Raji (cell line): ENCODE data around the gene SLF2.
A peak's percentile ranks its signal among the peaks of the same experiment; 100 is the strongest.

Source experiments
- POLR2A ChIP-seq: IDR thresholded peaks from 2 replicates; pipeline ENCODE4 v1.6.1; 2011; ENCODE audit warnings: low read depth, low read length, control low read depth; ENCODE audit not compliant: insufficient read depth

Gene SLF2

GRCh38 chr10:100976906-100977305, 64.1 kb downstream of the SLF2 start:
- TF ChIP-seq POLR2A, result no peak

- no peak for TF ChIP-seq POLR2A
These were observed 64.7 kb downstream of the SLF2 start for GRCh38 chr10:100977436-100977835.

- TF ChIP-seq POLR2A, result no peak
These were observed 65.5 kb downstream of the SLF2 start for GRCh38 chr10:100978121-100978900.

- no peak for TF ChIP-seq POLR2A
These were observed 66.1 kb downstream of the SLF2 start for GRCh38 chr10:100978901-100979195.

- no peak for TF ChIP-seq POLR2A
These were observed 67.1 kb downstream of the SLF2 start for GRCh38 chr10:100979791-100980272.

- TF ChIP-seq POLR2A, result no peak
These were observed 67.5 kb downstream of the SLF2 start for GRCh38 chr10:100980311-100980710.

- TF ChIP-seq POLR2A, result no peak
These were observed 67.9 kb downstream of the SLF2 start for GRCh38 chr10:100980711-100981110.

GRCh38 chr10:100981178-100981772, 68.5 kb downstream of the SLF2 start:
- TF ChIP-seq POLR2A, result no peak

- TF ChIP-seq POLR2A, result no peak
These were observed 70.4 kb downstream of the SLF2 start for GRCh38 chr10:100982916-100983830.

- TF ChIP-seq POLR2A, result no peak
These were observed 71.3 kb downstream of the SLF2 start for GRCh38 chr10:100983868-100984671.

GRCh38 chr10:100984672-100985177, 72.0 kb downstream of the SLF2 start:
- TF ChIP-seq POLR2A, result no peak

- TF ChIP-seq POLR2A, result no peak
These were observed 72.6 kb downstream of the SLF2 start for GRCh38 chr10:100985336-100985735.

- TF ChIP-seq POLR2A, result no peak
These were observed 73.8 kb downstream of the SLF2 start for GRCh38 chr10:100986623-100986951.

- peak; percentile 84 for TF ChIP-seq POLR2A
These were observed 74.4 kb downstream of the SLF2 start, which contains the start of the genes MRPL43 and TWNK for GRCh38 chr10:100986952-100987684. Gene MRPL43, minus strand, starts transcription at chr10:100987497. Its CDS starts 54 bp downstream, at chr10:100987443. Gene TWNK, plus strand, starts transcription at chr10:100987543. Its CDS starts 668 bp downstream, at chr10:100988211.

GRCh38 chr10:100987685-100988049, 74.9 kb downstream of the SLF2 start:
- no peak for TF ChIP-seq POLR2A

- TF ChIP-seq POLR2A, result no peak
These were observed 75.4 kb downstream of the SLF2 start for GRCh38 chr10:100988166-100988565.
